Measurements from ENCODE around the gene BCL2L11.

GRCh38 chr2:111111101-111111755 is 9.5 kb upstream of the BCL2L11 start:
- TF ChIP-seq, protein P1, sequence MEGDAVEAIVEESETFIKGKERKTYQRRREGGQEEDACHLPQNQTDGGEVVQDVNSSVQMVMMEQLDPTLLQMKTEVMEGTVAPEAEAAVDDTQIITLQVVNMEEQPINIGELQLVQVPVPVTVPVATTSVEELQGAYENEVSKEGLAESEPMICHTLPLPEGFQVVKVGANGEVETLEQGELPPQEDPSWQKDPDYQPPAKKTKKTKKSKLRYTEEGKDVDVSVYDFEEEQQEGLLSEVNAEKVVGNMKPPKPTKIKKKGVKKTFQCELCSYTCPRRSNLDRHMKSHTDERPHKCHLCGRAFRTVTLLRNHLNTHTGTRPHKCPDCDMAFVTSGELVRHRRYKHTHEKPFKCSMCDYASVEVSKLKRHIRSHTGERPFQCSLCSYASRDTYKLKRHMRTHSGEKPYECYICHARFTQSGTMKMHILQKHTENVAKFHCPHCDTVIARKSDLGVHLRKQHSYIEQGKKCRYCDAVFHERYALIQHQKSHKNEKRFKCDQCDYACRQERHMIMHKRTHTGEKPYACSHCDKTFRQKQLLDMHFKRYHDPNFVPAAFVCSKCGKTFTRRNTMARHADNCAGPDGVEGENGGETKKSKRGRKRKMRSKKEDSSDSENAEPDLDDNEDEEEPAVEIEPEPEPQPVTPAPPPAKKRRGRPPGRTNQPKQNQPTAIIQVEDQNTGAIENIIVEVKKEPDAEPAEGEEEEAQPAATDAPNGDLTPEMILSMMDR (conservative IDR thresholded peaks at IDR 0.05; ENCODE audit: low read depth in 2 of 2), result no peak
- TF ChIP-seq POLR2AphosphoS5 (IDR thresholded peaks at IDR 0.05; ENCODE audit: low read depth), result no peak
- TF ChIP-seq, protein P2, sequence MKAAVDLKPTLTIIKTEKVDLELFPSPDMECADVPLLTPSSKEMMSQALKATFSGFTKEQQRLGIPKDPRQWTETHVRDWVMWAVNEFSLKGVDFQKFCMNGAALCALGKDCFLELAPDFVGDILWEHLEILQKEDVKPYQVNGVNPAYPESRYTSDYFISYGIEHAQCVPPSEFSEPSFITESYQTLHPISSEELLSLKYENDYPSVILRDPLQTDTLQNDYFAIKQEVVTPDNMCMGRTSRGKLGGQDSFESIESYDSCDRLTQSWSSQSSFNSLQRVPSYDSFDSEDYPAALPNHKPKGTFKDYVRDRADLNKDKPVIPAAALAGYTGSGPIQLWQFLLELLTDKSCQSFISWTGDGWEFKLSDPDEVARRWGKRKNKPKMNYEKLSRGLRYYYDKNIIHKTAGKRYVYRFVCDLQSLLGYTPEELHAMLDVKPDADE (IDR thresholded peaks at IDR 0.05), result no peak
